ENCODE measurements around the gene CAPN9.

GRCh38 chr1:230710543-230710904, 36.7 kb upstream of the CAPN9 start:
- TF ChIP-seq POLR2AphosphoS5 (IDR thresholded peaks at IDR 0.05) = no peak
- no peak for TF ChIP-seq POLR2A (IDR thresholded peaks at IDR 0.05)
- no peak for TF ChIP-seq CTCF (IDR thresholded peaks at IDR 0.05)

All from gastroesophageal sphincter (tissue), 3 donors.